ENCODE measurements around the gene PLCG1.

DNA sequence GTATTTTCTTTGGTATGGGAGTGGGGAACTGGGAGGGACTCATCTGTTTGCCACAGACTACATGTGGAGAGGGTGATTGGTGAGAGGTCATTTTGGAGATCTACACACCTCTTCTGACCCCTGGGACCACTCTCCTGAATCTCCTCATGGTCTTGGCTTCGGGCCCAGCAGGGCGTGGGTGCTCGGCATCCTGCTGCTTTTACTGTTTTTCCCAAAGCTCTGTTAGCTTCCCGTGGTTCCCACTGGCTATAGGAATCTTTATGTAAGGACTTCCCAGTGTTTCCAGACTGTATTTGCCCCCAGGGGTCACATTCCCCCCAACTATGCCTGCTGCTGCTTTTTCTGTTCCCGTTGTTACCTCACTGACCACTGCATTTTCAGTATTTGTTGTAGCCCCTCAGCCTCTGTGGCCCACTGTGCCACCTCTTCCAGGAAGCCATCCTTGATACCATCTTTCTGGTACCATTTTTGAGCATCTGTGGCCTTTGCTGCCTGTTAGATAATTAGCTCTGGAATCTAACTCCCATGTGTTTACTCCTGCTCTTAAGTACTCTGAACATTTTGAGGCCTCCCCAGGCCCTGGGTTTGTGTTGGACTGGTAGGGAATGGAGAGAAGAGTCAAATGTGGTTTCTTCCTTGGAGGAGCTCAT, 14.9 kb downstream of the PLCG1 start:
- TF ChIP-seq EZH2phosphoT487 (IDR thresholded peaks at IDR 0.05; ENCODE audit: low read depth), result no peak
- TF ChIP-seq, protein P1, sequence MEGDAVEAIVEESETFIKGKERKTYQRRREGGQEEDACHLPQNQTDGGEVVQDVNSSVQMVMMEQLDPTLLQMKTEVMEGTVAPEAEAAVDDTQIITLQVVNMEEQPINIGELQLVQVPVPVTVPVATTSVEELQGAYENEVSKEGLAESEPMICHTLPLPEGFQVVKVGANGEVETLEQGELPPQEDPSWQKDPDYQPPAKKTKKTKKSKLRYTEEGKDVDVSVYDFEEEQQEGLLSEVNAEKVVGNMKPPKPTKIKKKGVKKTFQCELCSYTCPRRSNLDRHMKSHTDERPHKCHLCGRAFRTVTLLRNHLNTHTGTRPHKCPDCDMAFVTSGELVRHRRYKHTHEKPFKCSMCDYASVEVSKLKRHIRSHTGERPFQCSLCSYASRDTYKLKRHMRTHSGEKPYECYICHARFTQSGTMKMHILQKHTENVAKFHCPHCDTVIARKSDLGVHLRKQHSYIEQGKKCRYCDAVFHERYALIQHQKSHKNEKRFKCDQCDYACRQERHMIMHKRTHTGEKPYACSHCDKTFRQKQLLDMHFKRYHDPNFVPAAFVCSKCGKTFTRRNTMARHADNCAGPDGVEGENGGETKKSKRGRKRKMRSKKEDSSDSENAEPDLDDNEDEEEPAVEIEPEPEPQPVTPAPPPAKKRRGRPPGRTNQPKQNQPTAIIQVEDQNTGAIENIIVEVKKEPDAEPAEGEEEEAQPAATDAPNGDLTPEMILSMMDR (IDR thresholded peaks at IDR 0.05; ENCODE audit: low read depth, low read length), result no peak
